DOHH2 (cell line): ENCODE results near the gene TAS2R4.

Experiments used
- EZH2phosphoT487 ChIP-seq: fragments of 200-600 bp; sonication (generic); IDR thresholded peaks from 2 replicates; pipeline ENCODE4 v1.6.1; 2017; ENCODE audit warnings: borderline replicate concordance, mild to moderate bottlenecking, antibody characterized with exemption, low read length, moderate library complexity, mixed read lengths
- TF ChIP-seq, protein P1 (sequence below): fragments of 200-600 bp; sonication (generic); IDR thresholded peaks from one replicate; pipeline ENCODE4 v1.5.1; 2014; ENCODE audit warnings: antibody characterized with exemption, mild to moderate bottlenecking, low read depth, low read length; ENCODE audit not compliant: poor library complexity, severe bottlenecking

DNA sequence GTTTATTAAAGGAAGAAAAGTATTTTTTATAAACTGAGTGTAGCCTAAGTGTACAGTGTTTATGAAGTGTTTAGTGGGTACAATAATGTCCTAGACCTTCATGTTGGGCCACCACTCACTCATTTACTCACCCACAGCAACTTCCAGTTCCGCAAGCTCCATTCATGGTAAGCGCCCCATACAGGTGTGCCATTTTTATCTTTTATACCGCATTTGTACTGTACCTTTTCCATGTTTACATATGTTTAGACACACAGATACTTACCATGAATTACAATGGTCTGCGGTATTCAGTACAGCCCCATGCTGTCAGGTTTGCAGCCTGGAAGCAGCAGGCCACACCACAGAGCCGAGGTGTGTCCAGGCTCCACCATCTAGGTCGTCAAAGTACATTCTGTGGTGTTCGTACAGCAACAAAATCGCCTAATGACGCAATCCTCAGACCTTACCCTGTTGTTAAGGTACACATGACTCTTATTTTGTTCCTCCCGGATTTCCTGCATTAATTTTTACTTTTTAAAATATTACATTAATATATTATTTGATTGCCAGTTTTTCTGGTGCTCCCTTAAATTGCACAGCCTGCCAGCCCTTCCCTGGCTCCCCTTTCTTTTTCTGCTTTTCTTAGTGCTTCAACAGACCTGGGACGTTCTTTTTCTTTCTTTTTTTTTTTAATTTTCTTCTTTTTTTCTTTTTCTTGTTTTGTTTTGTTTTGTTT, 39.2 kb upstream of the TAS2R4 start:
- TF ChIP-seq, protein P1, sequence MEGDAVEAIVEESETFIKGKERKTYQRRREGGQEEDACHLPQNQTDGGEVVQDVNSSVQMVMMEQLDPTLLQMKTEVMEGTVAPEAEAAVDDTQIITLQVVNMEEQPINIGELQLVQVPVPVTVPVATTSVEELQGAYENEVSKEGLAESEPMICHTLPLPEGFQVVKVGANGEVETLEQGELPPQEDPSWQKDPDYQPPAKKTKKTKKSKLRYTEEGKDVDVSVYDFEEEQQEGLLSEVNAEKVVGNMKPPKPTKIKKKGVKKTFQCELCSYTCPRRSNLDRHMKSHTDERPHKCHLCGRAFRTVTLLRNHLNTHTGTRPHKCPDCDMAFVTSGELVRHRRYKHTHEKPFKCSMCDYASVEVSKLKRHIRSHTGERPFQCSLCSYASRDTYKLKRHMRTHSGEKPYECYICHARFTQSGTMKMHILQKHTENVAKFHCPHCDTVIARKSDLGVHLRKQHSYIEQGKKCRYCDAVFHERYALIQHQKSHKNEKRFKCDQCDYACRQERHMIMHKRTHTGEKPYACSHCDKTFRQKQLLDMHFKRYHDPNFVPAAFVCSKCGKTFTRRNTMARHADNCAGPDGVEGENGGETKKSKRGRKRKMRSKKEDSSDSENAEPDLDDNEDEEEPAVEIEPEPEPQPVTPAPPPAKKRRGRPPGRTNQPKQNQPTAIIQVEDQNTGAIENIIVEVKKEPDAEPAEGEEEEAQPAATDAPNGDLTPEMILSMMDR: no peak
- TF ChIP-seq EZH2phosphoT487: no peak
